ENCODE data around the gene PRR20B. TPM values are rescaled to one million over a fixed set of nuclear protein-coding genes. Genes with fewer than 3 reads are reported as not detected.

PRR20B gene
- polyA plus RNA-seq, 2 of the 4 experiments (the other 2 are of a cell fraction), result not detected

- 75% methylated on average over 1 of the region's 1 CpG for WGBS (ENCODE audit: missing lambda C conversion rate)
- no peak for ATAC-seq
- DNase-seq (ENCODE audit: low read depth in 1 of 2, low spot score in 1 of 2), result no peak
- no peak overlapping the region for H3K4me2 ChIP-seq
- TF ChIP-seq HOXB13 (CRISPR knock-in tag; IDR thresholded peaks at IDR 0.05; ENCODE audit: low read depth) (no peak), NPAS2 (CRISPR knock-in tag; IDR thresholded peaks at IDR 0.05; ENCODE audit: borderline replicate concordance) (no peak), FOSL2 (IDR thresholded peaks at IDR 0.05) (no peak), FOSL2 (CRISPR knock-in tag; IDR thresholded peaks at IDR 0.05) (no peak), EHMT2 (IDR thresholded peaks at IDR 0.05; ENCODE audit: low read depth) (no peak)
- no peak overlapping the region for H3K27ac ChIP-seq
- H3K9me3 ChIP-seq, result no peaks in the 10 kb centered on the region
- ChIA-PET CTCF (no interaction called here), POLR2A (no interaction called here)
- H3K4me1 ChIP-seq, result no peaks in the 10 kb centered on the region
- H3K4me3 ChIP-seq, result no peak overlapping the region
- FAIRE-seq, result no peak
Measured at GRCh38 chr13:57191667-57192066, 44.4 kb downstream of the PRR20B start.

Small RNA genes lying within 50 kb of the gene (small RNA-seq; reads per million reads assigned to genes)
- gene PRR20FP, result 0 reads per million in 6 experiments

Other genes starting within 250 kb of the PRR20B start
- not detected in 2 replicates for gene PRR20A, start 6.6 kb upstream of the PRR20B start, polyA plus RNA-seq (2011; rRNA removed)
- not detected in 3 replicates for gene PRR20A, start 6.6 kb upstream of the PRR20B start, polyA plus RNA-seq (2017; fragmentation: RNase III; extraction: RNeasy Plus Mini Kit Qiagen cat#74134 plus additional on column Dnase treatment)
- gene PRR20C, start 6.6 kb downstream of the PRR20B start, polyA plus RNA-seq (2011; rRNA removed), result not detected in 2 replicates
- not detected in 3 replicates for gene PRR20C, start 6.6 kb downstream of the PRR20B start, polyA plus RNA-seq (2017; fragmentation: RNase III; extraction: RNeasy Plus Mini Kit Qiagen cat#74134 plus additional on column Dnase treatment)
- not detected in 2 replicates for gene PRR20D, start 13.1 kb downstream of the PRR20B start, polyA plus RNA-seq (2011; rRNA removed)
- gene PRR20D, start 13.1 kb downstream of the PRR20B start, polyA plus RNA-seq (2017; fragmentation: RNase III; extraction: RNeasy Plus Mini Kit Qiagen cat#74134 plus additional on column Dnase treatment), result not detected in 3 replicates
- not detected in 2 replicates for gene PRR20E, start 19.7 kb downstream of the PRR20B start, polyA plus RNA-seq (2011; rRNA removed)
- gene PRR20E, start 19.7 kb downstream of the PRR20B start, polyA plus RNA-seq (2017; fragmentation: RNase III; extraction: RNeasy Plus Mini Kit Qiagen cat#74134 plus additional on column Dnase treatment), result not detected in 3 replicates

All from A549 (cell line).